Colonic mucosa (tissue), 4 donors: ENCODE data around the gene ETV3. TPM values are rescaled to one million over a fixed set of nuclear protein-coding genes. Genes with fewer than 3 reads are reported as not detected.

Experiments
- DNase-seq: peaks from one replicate; pipeline ENCODE4 v3.0.0-alpha.2; 2020
- H3K27ac ChIP-seq: fragments of 200-600 bp; one replicate; pipeline ENCODE4 v1.8.0; 2021
- H3K27me3 ChIP-seq: fragments of 200-600 bp; one replicate; pipeline ENCODE4 v1.8.0; 2021
- H3K36me3 ChIP-seq: fragments of 200-600 bp; one replicate; pipeline ENCODE4 v1.8.0; 2021
- H3K4me1 ChIP-seq: fragments of 200-600 bp; one replicate; pipeline ENCODE4 v1.8.0; 2021; ENCODE audit warnings: mild to moderate bottlenecking
- H3K4me3 ChIP-seq: fragments of 200-600 bp; one replicate; pipeline ENCODE4 v1.8.0; 2021
- H3K9ac ChIP-seq, 2 donors: one replicate each; pipeline ENCODE4 v1.7.0; 2013; ENCODE audit warnings: control low read depth in 2 of 2, low read depth in 2 of 2, low read length in 2 of 2
- H3K9me3 ChIP-seq: fragments of 200-600 bp; one replicate; pipeline ENCODE4 v1.8.0; 2021
- CTCF ChIP-seq: fragments of 200-600 bp; IDR thresholded peaks from one replicate; pipeline ENCODE4 v1.8.0; 2022; ENCODE audit warnings: antibody characterized with exemption, mild to moderate bottlenecking
- intact Hi-C: fragments of 100-400 bp; cut with DNase I; formaldehyde crosslinking; loops from one replicate; pipeline ENCODE4 v1.14.1; 2022
- total RNA-seq, 2 donors: library from RNA; stranded (reverse); fragmentation: NEBNext Ultra II Directional in 1 of 2; extraction: Animal tissue kit (Norgen Biotek cat#: 25700) in 1 of 2; gene quantifications; one replicate each; pipeline ENCODE4 v1.2.1, GENCODE V29; 2021
- donor health status: healthy.
- donor health status: DM: no; HTN: no; CAD: no.
- donor health status: DM: no; HTN: no; CAD: no.

The ETV3 gene
- total RNA-seq, 2 donors from 2014 or later, result 20.7 to 38.7 TPM

GRCh38 chr1:157090771-157091170, 47.4 kb downstream of the ETV3 start:
- Histone ChIP-seq H3K9ac (no peak overlapping the region), H3K27ac (no peak overlapping the region), H3K9me3 (no peaks in the 10 kb centered on the region), H3K27me3 (no peaks in the 10 kb centered on the region), H3K4me1 (no peaks in the 10 kb centered on the region), H3K36me3 (no peaks in the 10 kb centered on the region), H3K4me3 (no peak overlapping the region)
- intact Hi-C loops, result loop anchor here (1.0 kb wide), 1 partner anchor 66 kb away; no protein-coding TSS in a partner anchor
- no peak for TF ChIP-seq CTCF
- DNase-seq, result no peak

DNA sequence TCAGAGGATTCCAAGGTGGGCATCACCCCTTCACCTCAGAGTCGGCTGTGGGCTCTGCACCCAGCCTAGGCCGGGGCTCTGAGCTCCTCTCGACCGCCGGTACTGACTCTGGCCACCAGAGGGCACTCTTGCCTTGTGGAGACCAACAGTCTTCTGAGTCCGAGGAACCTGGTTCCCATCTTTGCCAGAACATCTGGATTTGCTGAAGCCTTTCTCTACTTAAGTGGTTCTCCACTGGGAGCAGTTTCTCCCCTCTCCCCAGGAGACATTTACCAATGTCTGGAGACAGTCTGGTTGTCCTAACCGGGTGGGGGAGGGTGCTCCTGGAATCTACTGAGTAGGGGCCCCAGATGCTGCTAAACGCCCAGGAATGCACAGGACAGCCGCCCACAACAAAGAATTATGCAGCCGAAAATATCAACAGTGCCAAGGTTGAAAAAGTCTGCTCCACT, 48.0 kb downstream of the ETV3 start:
- Histone ChIP-seq H3K27ac (no peak overlapping the region), H3K9me3 (no peaks in the 10 kb centered on the region), H3K36me3 (no peaks in the 10 kb centered on the region), H3K4me1 (no peaks in the 10 kb centered on the region), H3K27me3 (no peaks in the 10 kb centered on the region), H3K4me3 (no peak overlapping the region), H3K9ac (no peak overlapping the region)
- intact Hi-C loops, result loop anchor here (1.0 kb wide), 1 partner anchor 66 kb away; no protein-coding TSS in a partner anchor
- peak; percentile 89 for DNase-seq
- TF ChIP-seq CTCF, result peak; percentile 96

DNA sequence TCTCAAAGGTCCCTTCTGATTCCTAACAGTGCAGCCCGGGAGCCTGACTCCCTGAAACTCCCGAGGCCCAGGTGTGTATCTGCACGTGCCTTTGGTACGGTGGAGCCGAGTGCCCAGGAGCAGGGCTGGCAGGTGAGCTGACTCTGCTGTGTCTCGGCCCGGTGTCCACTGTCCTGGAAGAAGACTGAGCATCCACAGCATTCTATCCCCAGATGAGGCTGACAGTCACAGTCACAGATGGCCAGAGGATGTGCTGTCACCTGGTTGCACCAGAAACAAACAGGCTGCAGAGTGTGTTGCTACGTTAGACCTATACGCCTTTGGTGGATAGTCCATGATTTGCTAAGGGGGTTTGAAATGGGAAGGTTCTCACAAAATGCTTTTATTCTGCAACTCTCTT, 48.4 kb downstream of the ETV3 start:
- intact Hi-C loops, result loop anchor here (1.0 kb wide), 1 partner anchor 67 kb away; no protein-coding TSS in a partner anchor
- Histone ChIP-seq H3K27me3 (no peaks in the 10 kb centered on the region), H3K9ac (no peak overlapping the region), H3K4me1 (no peaks in the 10 kb centered on the region), H3K4me3 (no peak overlapping the region), H3K9me3 (no peaks in the 10 kb centered on the region), H3K27ac (no peak overlapping the region), H3K36me3 (no peaks in the 10 kb centered on the region)
- no peak for TF ChIP-seq CTCF
- no peak for DNase-seq

GRCh38 chr1:157088607-157089006, 49.6 kb downstream of the ETV3 start:
- peak; percentile 4 for DNase-seq
- no peak for TF ChIP-seq CTCF
- Histone ChIP-seq H3K36me3 (no peaks in the 10 kb centered on the region), H3K27me3 (no peaks in the 10 kb centered on the region), H3K4me3 (no peak overlapping the region), H3K9ac (no peak overlapping the region), H3K4me1 (no peaks in the 10 kb centered on the region), H3K9me3 (no peaks in the 10 kb centered on the region), H3K27ac (no peak overlapping the region)
- intact Hi-C loops, result no loop called here

DNA sequence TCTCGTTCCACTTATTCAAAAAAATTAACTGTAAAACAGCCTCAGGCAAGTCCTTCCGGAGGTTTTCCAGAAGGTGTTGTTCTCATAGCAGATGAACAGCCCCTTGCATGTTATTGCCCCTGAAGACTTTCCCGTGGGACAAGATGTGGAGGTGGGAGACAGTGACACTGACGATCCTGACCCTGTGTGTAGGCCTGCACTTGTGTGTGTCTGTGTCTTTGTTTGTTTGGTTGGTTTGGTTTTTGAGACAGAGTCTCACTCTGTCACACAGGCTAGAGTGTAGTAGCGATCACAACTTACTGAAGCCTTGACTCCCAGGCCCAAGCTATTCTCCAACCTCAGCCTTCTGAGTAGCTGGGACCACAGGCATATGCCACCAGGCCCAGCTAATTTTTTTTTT, 51.2 kb downstream of the ETV3 start:
- intact Hi-C loops, result no loop called here
- Histone ChIP-seq H3K36me3 (no peaks in the 10 kb centered on the region), H3K9me3 (no peaks in the 10 kb centered on the region), H3K27ac (no peak overlapping the region), H3K4me3 (no peak overlapping the region), H3K4me1 (no peaks in the 10 kb centered on the region), H3K9ac (no peak overlapping the region), H3K27me3 (no peaks in the 10 kb centered on the region)
- no peak for TF ChIP-seq CTCF
- DNase-seq, result peak; percentile 0

- DNase-seq, result peak; percentile 12
- Histone ChIP-seq H3K36me3 (no peaks in the 10 kb centered on the region), H3K4me3 (no peak overlapping the region), H3K27me3 (no peaks in the 10 kb centered on the region), H3K4me1 (no peaks in the 10 kb centered on the region), H3K27ac (no peak overlapping the region), H3K9ac (no peak overlapping the region), H3K9me3 (no peaks in the 10 kb centered on the region)
- no peak for TF ChIP-seq CTCF
- intact Hi-C loops, result no loop called here
These were observed 51.9 kb downstream of the ETV3 start for GRCh38 chr1:157086299-157086698.
